Prostate gland (tissue), 2 donors: ENCODE results near the gene PIAS4.

Experiments used
- POLR2AphosphoS5 ChIP-seq: sonication (generic); formaldehyde crosslinking; IDR thresholded peaks from one replicate; pipeline ENCODE4 v1.6.1; 2017; ENCODE audit warnings: antibody characterized with exemption
- TF ChIP-seq, protein P1 (sequence below), 4 experiments: fragments of 200-600 bp in 2 of 4; fragments of 450-650 bp in 2 of 4; sonication (generic) in 2 of 4; IDR thresholded peaks; 1 replicate in 3 of 4; 2 replicates in 1 of 4; pipeline ENCODE4 v1.5.1; 2016 to 2019; ENCODE audit warnings: antibody characterized with exemption in 4 of 4, mild to moderate bottlenecking in 2 of 4, moderate library complexity in 2 of 4

DNA sequence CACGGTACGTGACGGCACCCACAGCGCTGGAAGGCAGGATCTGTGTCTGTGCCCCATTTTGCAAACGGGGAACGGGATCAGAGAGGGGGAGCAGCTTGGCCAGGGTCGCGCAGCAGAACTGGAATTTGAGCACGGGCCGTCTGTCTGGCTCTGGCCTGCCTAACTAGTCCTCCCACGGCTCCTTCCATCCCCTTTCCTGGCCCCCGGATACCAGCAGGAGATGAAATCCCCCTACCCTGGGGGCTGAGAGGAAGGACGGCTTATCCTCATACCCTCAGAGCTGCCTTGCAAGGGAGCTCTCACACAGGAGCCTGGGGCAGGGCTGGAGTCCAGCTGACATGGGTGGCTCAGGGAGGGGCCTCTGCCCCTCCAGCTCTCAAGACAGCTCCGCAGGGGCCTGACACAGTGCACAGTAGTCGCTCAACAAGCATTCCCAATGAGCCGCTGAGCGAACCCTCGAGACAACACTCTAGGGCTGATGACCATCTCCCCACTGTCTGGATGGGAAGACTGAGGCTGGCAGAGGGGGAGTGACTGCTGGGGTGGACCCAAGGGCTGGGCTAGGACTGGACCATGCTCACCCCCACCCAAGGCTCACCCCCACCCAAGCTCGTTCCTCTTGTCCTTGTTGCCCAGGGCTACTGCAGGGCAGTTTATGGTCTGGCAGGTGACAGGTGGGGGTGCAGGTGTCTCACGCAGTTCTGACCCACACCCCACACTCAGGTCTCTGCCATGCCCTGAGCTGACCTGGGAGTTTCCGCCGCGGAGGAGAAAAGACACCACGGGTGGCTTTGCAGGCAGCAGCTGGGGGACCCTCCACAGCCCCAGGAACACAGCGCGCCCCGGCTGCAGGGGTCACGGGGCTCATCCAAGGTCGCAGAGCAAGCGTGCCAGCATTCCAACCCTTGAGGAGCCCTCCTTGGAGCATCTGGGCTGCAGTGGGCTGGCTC is 55.2 kb downstream of the PIAS4 start:
- TF ChIP-seq, protein P1, sequence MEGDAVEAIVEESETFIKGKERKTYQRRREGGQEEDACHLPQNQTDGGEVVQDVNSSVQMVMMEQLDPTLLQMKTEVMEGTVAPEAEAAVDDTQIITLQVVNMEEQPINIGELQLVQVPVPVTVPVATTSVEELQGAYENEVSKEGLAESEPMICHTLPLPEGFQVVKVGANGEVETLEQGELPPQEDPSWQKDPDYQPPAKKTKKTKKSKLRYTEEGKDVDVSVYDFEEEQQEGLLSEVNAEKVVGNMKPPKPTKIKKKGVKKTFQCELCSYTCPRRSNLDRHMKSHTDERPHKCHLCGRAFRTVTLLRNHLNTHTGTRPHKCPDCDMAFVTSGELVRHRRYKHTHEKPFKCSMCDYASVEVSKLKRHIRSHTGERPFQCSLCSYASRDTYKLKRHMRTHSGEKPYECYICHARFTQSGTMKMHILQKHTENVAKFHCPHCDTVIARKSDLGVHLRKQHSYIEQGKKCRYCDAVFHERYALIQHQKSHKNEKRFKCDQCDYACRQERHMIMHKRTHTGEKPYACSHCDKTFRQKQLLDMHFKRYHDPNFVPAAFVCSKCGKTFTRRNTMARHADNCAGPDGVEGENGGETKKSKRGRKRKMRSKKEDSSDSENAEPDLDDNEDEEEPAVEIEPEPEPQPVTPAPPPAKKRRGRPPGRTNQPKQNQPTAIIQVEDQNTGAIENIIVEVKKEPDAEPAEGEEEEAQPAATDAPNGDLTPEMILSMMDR (IDR thresholded peaks at IDR 0.05): no peak
- no peak for TF ChIP-seq POLR2AphosphoS5
